Gastroesophageal sphincter (tissue), 4 donors: Measurements from ENCODE around the gene IMP3. TPM values are rescaled to one million over a fixed set of nuclear protein-coding genes. Genes with fewer than 3 reads are reported as not detected.

Experiments used
- ATAC-seq: fragments of 150-250 bp; one replicate; pipeline ENCODE4 v1.9.1; 2016; ENCODE audit warnings: mild to moderate bottlenecking, moderate library complexity
- H3K27ac ChIP-seq, 4 donors: fragments of 200-600 bp; sonication (generic) in 3 of 4; 1 replicate in 3 of 4; 2 replicates in 1 of 4; pipeline ENCODE4 v1.5.1; 2016 to 2019
- H3K27me3 ChIP-seq: fragments of 200-600 bp; sonication (generic); one replicate; pipeline ENCODE4 v1.5.1; 2019
- H3K36me3 ChIP-seq, 2 donors: fragments of 200-600 bp; sonication (generic); one replicate each; pipeline ENCODE4 v1.5.1; 2019; ENCODE audit warnings: control low read depth in 1 of 2
- H3K4me1 ChIP-seq, 3 donors: fragments of 200-600 bp; sonication (generic); 1 replicate in 2 of 3; 2 replicates in 1 of 3; pipeline ENCODE4 v1.5.1; 2016 to 2019; ENCODE audit warnings: control low read depth in 2 of 3
- H3K4me3 ChIP-seq, 2 donors: fragments of 200-600 bp; sonication (generic); one replicate each; pipeline ENCODE4 v1.5.1; 2019; ENCODE audit warnings: mild to moderate bottlenecking in 1 of 2, moderate library complexity in 1 of 2
- H3K9me3 ChIP-seq, 3 donors: fragments of 200-600 bp; sonication (generic); one replicate each; pipeline ENCODE4 v1.5.1; 2017 to 2019; ENCODE audit warnings: control low read depth in 2 of 3
- CTCF ChIP-seq, 4 experiments: fragments of 200-600 bp in 2 of 4; fragments of 450-650 bp in 2 of 4; sonication (generic) in 1 of 4; IDR thresholded peaks; one replicate each; pipeline ENCODE4 v1.5.1; 2017 to 2019; ENCODE audit warnings: antibody characterized with exemption in 4 of 4, mild to moderate bottlenecking in 2 of 4, moderate library complexity in 2 of 4
- EP300 ChIP-seq: sonication (generic); formaldehyde crosslinking; IDR thresholded peaks from one replicate; pipeline ENCODE4 v1.6.1; 2017; ENCODE audit warnings: antibody characterized with exemption, mild to moderate bottlenecking
- POLR2A ChIP-seq, 2 donors: fragments of 450-650 bp; IDR thresholded peaks; one replicate each; pipeline ENCODE4 v1.6.1; 2017; ENCODE audit warnings: antibody characterized with exemption in 2 of 2, mild to moderate bottlenecking in 2 of 2, moderate library complexity in 1 of 2
- POLR2AphosphoS5 ChIP-seq: sonication (generic); formaldehyde crosslinking; IDR thresholded peaks from one replicate; pipeline ENCODE4 v1.6.1; 2017; ENCODE audit warnings: antibody characterized with exemption
- WGBS, 2 donors: methylation state at CpG; one replicate each; pipeline ENCODE4 v1.1.5; 2018; ENCODE audit warnings: low coverage in 1 of 2; 5-methylcytosine and 5-hydroxymethylcytosine counted together
- total RNA-seq, 4 donors: library from RNA; depleted of rRNA; stranded (reverse); fragments of >200 nt; gene quantifications; one replicate each; pipeline ENCODE4 v1.1.0, GENCODE V29; 2016

The IMP3 gene
- total RNA-seq, 4 donors from 2014 or later = 72.8 to 94.9 (median 85.5) TPM

GRCh38 chr15:75656331-75656730 lies 16.3 kb upstream of the IMP3 start:
- no peak for ATAC-seq
- Histone ChIP-seq H3K4me1 (peaks cover 5 to 95% (median 64%) of the 10 kb centered on the region in 3 donors), H3K36me3 (peaks cover 0 to 69% of the 10 kb centered on the region in 2 donors), H3K27me3 (no peaks in the 10 kb centered on the region), H3K27ac (peak overlapping the region in 3 of 4 donors; percentile 5 to 31 (median 22)), H3K4me3 (no peak overlapping the region), H3K9me3 (no peaks in the 10 kb centered on the region)
- TF ChIP-seq POLR2AphosphoS5 = no peak
- TF ChIP-seq CTCF (IDR thresholded peaks at IDR 0.05) = no peak
- no peak for TF ChIP-seq POLR2A (IDR thresholded peaks at IDR 0.05)
- no peak for TF ChIP-seq EP300
- WGBS, 2 donors = 92 to 100% methylated on average over 1 to 5 of the region's 5 CpGs

- Histone ChIP-seq H3K27ac (peak overlapping the region in 3 of 4 donors; percentile 5 to 31 (median 22)), H3K27me3 (no peaks in the 10 kb centered on the region), H3K4me1 (peaks cover 5 to 95% (median 67%) of the 10 kb centered on the region in 3 donors), H3K36me3 (peaks cover 0 to 69% of the 10 kb centered on the region in 2 donors), H3K9me3 (no peaks in the 10 kb centered on the region), H3K4me3 (no peak overlapping the region)
- TF ChIP-seq CTCF (IDR thresholded peaks at IDR 0.05) (no peak), EP300 (no peak), POLR2A (IDR thresholded peaks at IDR 0.05) (no peak), POLR2AphosphoS5 (no peak)
- 60 to 83% methylated on average over 1 to 3 of the region's 4 CpGs for WGBS, 2 donors
- no peak for ATAC-seq
Observed at GRCh38 chr15:75655931-75656330, 15.9 kb upstream of the IMP3 start.

GRCh38 chr15:75654201-75654907 lies 14.3 kb upstream of the IMP3 start:
- peak overlapping the region in 2 of 4 donors; percentile 24 to 40 for H3K27ac ChIP-seq
- no peaks in the 10 kb centered on the region for H3K27me3 ChIP-seq
- no peaks in the 10 kb centered on the region for H3K9me3 ChIP-seq
- peaks cover 0 to 62% of the 10 kb centered on the region in 2 donors for H3K36me3 ChIP-seq
- 50 to 52% methylated on average over 1 to 3 of the region's 4 CpGs for WGBS, 2 donors
- TF ChIP-seq POLR2A (IDR thresholded peaks at IDR 0.05) = no peak
- no peak for TF ChIP-seq EP300
- TF ChIP-seq POLR2AphosphoS5 = no peak
- TF ChIP-seq CTCF (IDR thresholded peaks at IDR 0.05) = no peak
- peaks cover 0 to 95% (median 66%) of the 10 kb centered on the region in 3 donors for H3K4me1 ChIP-seq
- ATAC-seq = no peak
- H3K4me3 ChIP-seq = no peak overlapping the region

- no peaks in the 10 kb centered on the region for H3K9me3 ChIP-seq
- TF ChIP-seq EP300 (no peak), CTCF (IDR thresholded peaks at IDR 0.05) (no peak), POLR2A (IDR thresholded peaks at IDR 0.05) (no peak), POLR2AphosphoS5 (no peak)
- WGBS, 2 donors = 86% methylated on average over 4 of the region's 16 CpGs; no CpG with 5 or more reads in 1 of the 2 donors
- H3K27ac ChIP-seq = peak overlapping the region in 3 of 4 donors; percentile 54 to 95 (median 57)
- ATAC-seq = no peak
- peaks cover 0 to 95% (median 59%) of the 10 kb centered on the region in 3 donors for H3K4me1 ChIP-seq
- peak overlapping the region in 1 of 2 donors; percentile 86 for H3K4me3 ChIP-seq
- H3K36me3 ChIP-seq = peaks cover 0 to 53% of the 10 kb centered on the region in 2 donors
- H3K27me3 ChIP-seq = no peaks in the 10 kb centered on the region
Observed at GRCh38 chr15:75653347-75653913, 13.4 kb upstream of the IMP3 start.
